Activated CD8-positive, alpha-beta memory T cell treated with anti-CD3 and anti-CD28 coated beads for 48 hours (primary cell): Measurements from ENCODE around the gene SNRNP40.
"Not testable (repeated sequence)": the region's sequence is repeated elsewhere in the genome, so short reads cannot be mapped to it uniquely, and the experiment has no call there.

ENCODE experiments used
- DNase-seq, 3 experiments: peaks; one replicate each; pipeline ENCODE4 v3.0.0-alpha.2; 2020; ENCODE audit warnings: low read depth in 2 of 3, low spot score in 2 of 3

The SNRNP40 gene

DNA sequence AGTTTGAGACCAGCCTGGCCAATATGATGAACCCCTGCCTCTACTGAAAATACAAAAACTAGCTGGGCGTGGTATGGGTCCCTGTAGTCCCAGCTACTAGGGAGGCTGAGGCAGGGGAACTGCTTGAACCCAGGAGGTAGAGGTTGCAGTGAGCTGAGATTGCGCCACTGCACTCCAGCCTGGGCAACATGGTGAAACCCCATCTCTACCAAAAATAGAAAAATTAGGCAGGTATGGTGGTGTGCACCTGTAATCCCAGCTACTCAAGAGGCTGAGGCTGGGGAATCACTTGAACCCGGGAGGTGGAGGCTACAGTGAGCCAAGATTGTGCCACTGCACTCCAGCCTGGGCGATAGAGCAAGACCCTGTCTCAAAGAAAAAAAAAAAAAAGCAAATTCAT is 8.8 kb downstream of the SNRNP40 start:
- not testable (repeated sequence) for DNase-seq

DNA sequence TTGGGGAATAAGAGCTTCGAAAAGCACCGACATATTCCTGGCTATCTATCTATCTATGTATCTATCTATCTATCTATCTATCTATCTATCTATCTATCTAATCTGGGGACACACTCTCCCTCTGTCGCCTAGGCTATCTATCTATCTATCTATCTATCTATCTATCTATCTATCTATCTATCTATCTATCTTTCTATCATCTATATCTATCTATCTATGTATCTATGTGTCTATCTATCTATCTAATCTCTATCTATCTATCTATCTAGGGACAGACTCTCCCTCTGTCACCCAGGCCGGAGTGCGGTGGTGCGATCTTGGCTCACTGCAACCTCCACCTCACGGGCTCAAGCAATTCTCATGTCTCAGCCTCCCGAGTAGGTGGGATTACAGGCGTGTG is 14.2 kb downstream of the SNRNP40 start:
- DNase-seq = not testable (repeated sequence)

- DNase-seq = no peak
Measured at GRCh38 chr1:31273619-31274018, 23.0 kb downstream of the SNRNP40 start.

DNA sequence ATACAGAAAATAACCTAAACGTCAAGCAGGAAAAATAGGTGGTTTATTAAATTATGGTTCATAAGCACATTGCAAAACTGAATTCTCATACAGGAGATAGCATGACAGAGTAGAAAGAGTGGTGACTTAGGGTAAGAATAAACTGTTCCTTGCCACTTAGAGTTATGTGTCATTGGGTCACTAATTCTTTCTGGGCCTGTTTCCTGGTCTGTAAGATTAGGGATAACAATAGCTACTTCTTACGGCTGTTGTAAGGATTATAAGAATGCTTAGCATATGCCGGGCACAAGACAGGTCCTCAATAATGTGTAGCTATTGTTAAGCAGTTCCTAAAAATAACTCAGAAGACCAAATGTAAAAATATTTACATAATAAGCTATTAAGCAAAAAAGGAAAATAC is 24.2 kb downstream of the SNRNP40 start:
- DNase-seq = no peak

DNA sequence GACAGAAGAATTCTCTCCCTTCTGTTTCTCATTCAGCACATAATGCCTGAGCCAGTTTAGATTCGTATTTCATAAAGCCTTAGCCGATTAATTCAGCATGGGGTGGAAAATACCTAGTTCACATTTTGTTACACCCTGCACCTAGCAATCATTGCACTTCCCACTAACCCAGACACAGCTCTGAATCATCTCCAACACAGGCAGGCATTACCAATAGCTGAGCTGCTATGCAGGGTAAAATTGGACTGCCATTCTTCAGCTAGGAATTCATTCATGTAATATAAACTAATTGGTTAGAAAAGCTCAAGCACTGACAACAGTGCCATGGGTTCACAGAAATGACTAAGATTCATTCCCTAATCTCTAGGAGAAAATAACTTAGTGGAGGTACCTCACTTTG is 30.0 kb downstream of the SNRNP40 start:
- no peak for DNase-seq

- DNase-seq = no peak
Measured at GRCh38 chr1:31264790-31265386, 31.7 kb downstream of the SNRNP40 start.

DNA sequence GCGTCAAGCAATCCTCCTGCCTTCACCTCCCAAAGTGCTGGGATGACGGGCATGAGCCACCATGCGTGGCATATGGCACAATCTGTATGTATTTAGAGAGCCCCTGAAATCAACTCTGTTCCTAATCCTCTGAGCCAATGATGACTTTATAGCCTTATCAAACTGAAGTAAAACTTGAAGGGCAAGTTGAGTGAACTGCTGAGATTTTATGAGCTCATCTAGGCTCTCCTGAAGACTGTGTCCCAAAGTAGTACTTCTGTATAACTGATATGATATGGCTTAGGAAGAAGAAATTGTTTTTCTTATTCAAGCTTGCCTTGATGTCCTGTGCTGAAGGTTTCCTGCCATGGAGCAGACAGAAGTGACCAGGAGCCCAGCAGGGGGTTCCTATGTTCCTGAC is 33.2 kb downstream of the SNRNP40 start:
- no peak for DNase-seq

GRCh38 chr1:31262393-31262792 is 34.2 kb downstream of the SNRNP40 start:
- DNase-seq = not testable (repeated sequence)

DNA sequence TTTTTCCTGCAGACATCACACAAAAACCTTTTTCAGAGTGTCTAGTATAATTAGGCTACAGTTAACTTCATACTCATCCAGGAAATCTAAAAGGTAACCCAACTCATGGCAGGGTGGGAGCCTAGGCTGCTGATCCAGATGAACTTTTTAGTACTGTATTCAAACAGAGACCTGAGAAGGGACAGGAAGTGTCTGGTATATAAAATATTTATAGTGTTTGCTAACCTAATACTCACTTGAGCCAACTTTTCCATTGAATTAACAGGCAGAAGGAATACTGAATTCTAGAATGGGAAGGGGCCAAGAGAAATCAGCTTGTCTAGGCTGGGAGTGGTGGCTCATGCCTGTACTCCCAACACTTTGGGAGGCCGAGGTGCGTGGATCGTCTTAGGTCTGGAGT is 34.7 kb downstream of the SNRNP40 start:
- DNase-seq = no peak

DNA sequence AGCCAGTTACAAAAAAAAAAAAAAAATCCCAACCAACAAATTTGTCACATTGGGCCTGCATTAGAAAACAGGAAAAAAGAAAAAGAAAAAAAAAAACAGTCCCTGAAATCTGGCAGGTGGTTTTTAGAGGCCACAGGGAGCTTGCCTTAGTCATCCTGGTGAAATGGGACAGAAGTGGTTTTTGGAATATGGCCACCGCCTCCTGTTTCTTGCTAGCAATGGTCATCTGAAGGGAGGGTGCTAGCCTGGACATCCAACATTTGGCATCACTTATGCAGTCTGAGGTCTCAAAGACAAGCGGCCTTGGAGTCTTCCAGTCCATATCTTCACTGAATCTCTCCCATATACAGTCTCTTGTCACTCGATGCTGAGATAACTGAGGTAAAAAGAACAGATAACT is 36.8 kb downstream of the SNRNP40 start:
- no peak for DNase-seq

- DNase-seq = no peak
Measured at GRCh38 chr1:31258581-31258980, 38.0 kb downstream of the SNRNP40 start.

- DNase-seq = no peak
Measured at GRCh38 chr1:31257213-31257612, 39.4 kb downstream of the SNRNP40 start.

DNA sequence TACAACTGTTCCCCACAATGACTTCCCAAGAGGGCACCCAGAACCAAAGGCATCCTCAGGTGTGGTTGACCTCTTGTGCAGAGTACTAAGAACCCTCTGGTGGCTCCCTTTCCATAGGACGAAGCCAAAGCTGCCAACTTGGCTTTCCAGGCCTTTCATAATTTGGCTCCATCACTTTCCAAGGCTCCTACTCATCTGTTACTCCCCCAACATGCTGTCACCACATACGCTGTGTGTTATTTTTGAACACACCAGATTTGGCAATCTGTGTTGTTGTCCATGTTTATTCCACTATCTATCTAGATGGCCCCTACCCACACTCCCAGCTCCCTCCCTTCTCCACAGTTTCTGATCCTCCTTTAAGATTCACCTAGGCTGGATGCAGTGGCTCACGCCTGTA is 46.7 kb downstream of the SNRNP40 start:
- DNase-seq = no peak

GRCh38 chr1:31248276-31248675 is 48.3 kb downstream of the SNRNP40 start:
- DNase-seq = no peak

- DNase-seq = no peak
Measured at GRCh38 chr1:31244326-31244725, 52.3 kb downstream of the SNRNP40 start.

GRCh38 chr1:31243501-31244286 is 52.9 kb downstream of the SNRNP40 start:
- no peak for DNase-seq

GRCh38 chr1:31241321-31241720 is 55.3 kb downstream of the SNRNP40 start:
- no peak for DNase-seq

DNA sequence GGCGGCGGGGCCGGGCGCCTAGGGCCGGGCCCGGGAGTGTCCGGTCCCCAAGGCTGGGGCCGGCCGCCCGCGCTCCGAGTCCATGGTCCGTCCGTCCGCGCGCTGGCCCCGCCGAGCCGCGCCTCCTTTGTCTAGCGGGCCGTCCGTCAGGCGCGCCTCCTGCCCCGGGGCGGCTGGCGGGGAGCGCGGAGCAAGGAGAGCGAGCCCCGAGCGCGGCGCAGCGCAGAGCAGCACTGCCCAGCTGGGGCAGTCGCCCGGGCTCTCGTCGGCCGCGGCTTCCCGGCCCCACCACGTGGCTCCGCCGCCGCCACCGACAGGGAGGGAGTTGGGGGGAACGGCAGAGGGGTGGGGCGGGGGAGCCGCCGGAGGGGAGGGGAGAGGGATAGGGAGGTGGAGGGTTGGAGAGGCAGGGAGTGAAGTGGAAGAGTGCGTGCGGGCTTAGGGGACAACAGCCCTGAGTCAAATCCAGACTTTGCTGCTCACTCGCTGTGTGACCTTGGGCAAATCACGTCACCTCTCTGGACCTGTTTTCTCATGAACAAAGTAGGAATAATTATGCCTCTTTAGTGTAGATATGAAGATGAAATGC is 56.8 kb downstream of the SNRNP40 start, which contains the start of gene NKAIN1:
TSS of gene NKAIN1 (minus strand) at position 235 of the 589 bp plus-strand sequence. CDS start 340 bp downstream, outside the sequence.
- no peak for DNase-seq

DNA sequence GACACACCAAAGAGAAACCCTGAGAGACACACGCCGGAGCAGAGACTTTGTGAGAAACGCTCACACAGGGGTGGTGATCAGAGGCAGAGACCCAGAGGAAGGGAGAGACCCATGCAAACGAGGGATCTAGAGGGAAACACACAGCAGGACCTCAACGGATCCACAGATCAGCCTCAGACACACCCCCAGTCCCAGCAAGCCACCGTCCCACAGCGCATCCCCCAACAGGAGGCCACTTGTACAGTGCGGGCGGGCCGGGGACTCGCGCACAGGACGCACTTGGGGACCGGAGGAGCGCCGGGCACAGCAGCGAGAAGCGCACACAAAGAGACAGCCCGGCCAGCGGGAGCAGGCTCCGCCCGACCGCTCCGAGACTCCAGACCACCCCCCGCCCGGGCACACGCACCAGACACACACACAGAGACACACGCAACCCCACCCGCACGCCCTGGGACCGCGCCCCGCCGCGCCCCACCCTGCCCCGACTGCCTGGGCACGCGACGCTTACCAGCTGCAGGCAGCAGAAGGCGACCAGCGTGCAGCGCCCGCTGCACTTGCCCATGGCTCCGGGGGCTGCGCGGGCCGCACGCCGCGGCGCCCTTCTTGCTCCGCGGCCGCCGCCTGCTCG is 57.5 kb downstream of the SNRNP40 start:
- no peak for DNase-seq

GRCh38 chr1:31238612-31238985 is 58.0 kb downstream of the SNRNP40 start:
- no peak for DNase-seq

- DNase-seq = no peak
Measured at GRCh38 chr1:31234870-31235269, 61.7 kb downstream of the SNRNP40 start.

- DNase-seq = no peak
Measured at GRCh38 chr1:31234123-31234708, 62.4 kb downstream of the SNRNP40 start.
